ENCODE measurements around the gene SPATA6L. TPM values are rescaled to one million over a fixed set of nuclear protein-coding genes. Genes with fewer than 3 reads are reported as not detected.

Gene SPATA6L
- total and polyA plus RNA-seq, 2 of the 4 experiments (the other 2 are of a cell fraction) = 0.18 to 0.84 TPM

- Histone ChIP-seq H3K27me3 (ENCODE audit: control insufficient read depth, insufficient read depth, low read length) (no peaks in the 10 kb centered on the region), H3K4ac (ENCODE audit: low read depth, low read length) (no peak overlapping the region), H2BK120ac (ENCODE audit: low read depth, low read length) (no peak overlapping the region), H3K4me2 (ENCODE audit: low read depth, low read length) (no peak overlapping the region), H4K8ac (ENCODE audit: low read depth in 2 of 2, low read length in 2 of 2) (no peak overlapping the region), H3K9me3 (ENCODE audit: control insufficient read depth, insufficient read depth, low read length) (no peaks in the 10 kb centered on the region), H4K91ac (ENCODE audit: insufficient read depth, low read depth, low read length) (no peak overlapping the region), H3K18ac (ENCODE audit: low read depth, low read length) (no peak overlapping the region), H3K56ac (ENCODE audit: extremely low read depth, insufficient read depth, low read length) (no peak overlapping the region), H2BK5ac (ENCODE audit: low read depth, low read length, poor library complexity, severe bottlenecking) (no peak overlapping the region), H3K9me1 (ENCODE audit: insufficient read depth, low read length) (peaks cover 3% of the 10 kb centered on the region; the same call in 1 of the 2 replicates), H3K79me1 (ENCODE audit: low read depth in 1 of 2, low read length in 2 of 2) (no peaks in the 10 kb centered on the region), H2AFZ (replicated peaks; ENCODE audit: low read length, poor library complexity) (no peak overlapping the region), H3K9ac (ENCODE audit: low read depth, low read length) (no peak overlapping the region), H3K27ac (ENCODE audit: insufficient read depth, low read length) (no peak overlapping the region), H2BK20ac (ENCODE audit: low read depth, low read length) (no peak overlapping the region), H2AK5ac (ENCODE audit: low read depth, low read length) (no peak overlapping the region), H2BK15ac (ENCODE audit: low read depth, low read length) (no peak overlapping the region), H3K36me3 (ENCODE audit: control insufficient read depth, insufficient read depth, low read length) (no peaks in the 10 kb centered on the region), H4K5ac (ENCODE audit: low read depth, low read length) (no peak overlapping the region), H3K4me3 (ENCODE audit: insufficient read depth, low read depth, low read length) (no peak overlapping the region), H2AK9ac (replicated peaks; ENCODE audit: low read depth, low read length, poor library complexity) (no peak overlapping the region), H3K23ac (ENCODE audit: low read depth, low read length) (no peak overlapping the region), H3K4me1 (ENCODE audit: control insufficient read depth, insufficient read depth, low read length) (peaks cover 7% of the 10 kb centered on the region), H4K20me1 (ENCODE audit: insufficient read depth, low read length) (no peaks in the 10 kb centered on the region), H3K14ac (replicated peaks; ENCODE audit: low read depth, low read length) (no peak overlapping the region)
- DNase-seq = no peak
- no CpG with 5 or more reads among the region's 3 CpGs for WGBS, 2 experiments (ENCODE audit: extremely low coverage in 2 of 2, insufficient read length in 1 of 2)
- dilution Hi-C loops (cut with HindIII; ENCODE audit: low sequenced_read_pairs, unreplicated experiment) (no loop called here), in situ Hi-C loops (cut with MboI; ENCODE audit: low sequenced_read_pairs) (no loop called here), intact Hi-C loops (cut with micrococcal nuclease) (no loop called here)
- ATAC-seq (ENCODE audit: low read depth) = no peak
- ChIA-PET POLR2A (ENCODE audit: unreplicated experiment) (no interaction called here), CTCF (interaction anchor here (0.6 kb wide), 1 partner anchor 139 kb away, joined by 4 read pairs; no protein-coding TSS in a partner anchor)
- no peak for TF ChIP-seq ELK1 (IDR thresholded peaks at IDR 0.05; ENCODE audit: borderline replicate concordance, low read depth, low read length)
- no peak for TF ChIP-seq FOS (IDR thresholded peaks at IDR 0.05; ENCODE audit: low read depth, low read length)
- no peak for TF ChIP-seq MAZ (IDR thresholded peaks at IDR 0.05; ENCODE audit: borderline replicate concordance, low read depth, low read length)
- TF ChIP-seq BHLHE40 (IDR thresholded peaks at IDR 0.05; ENCODE audit: low read depth, low read length) = no peak
- TF ChIP-seq POLR2A (IDR thresholded peaks at IDR 0.05; ENCODE audit: low read depth, low read length) = no peak
- no peak for TF ChIP-seq SMC3 (IDR thresholded peaks at IDR 0.05; ENCODE audit: low read depth, low read length)
- no peak for TF ChIP-seq CHD1 (IDR thresholded peaks at IDR 0.05; ENCODE audit: low read depth, low read length)
- no peak for TF ChIP-seq CTCF (conservative IDR thresholded peaks at IDR 0.05; ENCODE audit: low read depth, low read length)
- TF ChIP-seq CEBPB (IDR thresholded peaks at IDR 0.05; ENCODE audit: low read depth, low read length) = no peak
- no peak for TF ChIP-seq MAFK (IDR thresholded peaks at IDR 0.05; ENCODE audit: low read depth, low read length)
- no peak for TF ChIP-seq RFX5 (IDR thresholded peaks at IDR 0.05; ENCODE audit: low read depth, low read length)
- no peak for TF ChIP-seq NFE2L2 (IDR thresholded peaks at IDR 0.05; ENCODE audit: low read depth, low read length)
- no peak for TF ChIP-seq RAD21 (IDR thresholded peaks at IDR 0.05; ENCODE audit: low read length)
- TF ChIP-seq MXI1 (IDR thresholded peaks at IDR 0.05; ENCODE audit: borderline replicate concordance, low read depth, low read length) = no peak
- TF ChIP-seq RCOR1 (IDR thresholded peaks at IDR 0.05; ENCODE audit: insufficient replicate concordance, low read length) = no peak
- no peak for TF ChIP-seq USF2 (IDR thresholded peaks at IDR 0.05; ENCODE audit: low read depth, low read length)
- BruUV-seq (replicated peaks) = no TSS peak
Observed at GRCh38 chr9:4592295-4592694, 74.0 kb downstream of the SPATA6L start.
